IPS-18c (cell line): ENCODE measurements around the gene COL13A1.

Source experiments
- H3K4me3 ChIP-seq: 2 replicates; pipeline ENCODE4 v1.7.0; 2013; ENCODE audit warnings: low read depth, mild to moderate bottlenecking, low read length, moderate library complexity; ENCODE audit not compliant: insufficient read depth
- H3K9me3 ChIP-seq: one replicate; pipeline ENCODE4 v1.6.1; 2013; ENCODE audit warnings: mild to moderate bottlenecking, low read length, moderate library complexity; ENCODE audit not compliant: control insufficient read depth, insufficient read depth

Gene COL13A1

DNA sequence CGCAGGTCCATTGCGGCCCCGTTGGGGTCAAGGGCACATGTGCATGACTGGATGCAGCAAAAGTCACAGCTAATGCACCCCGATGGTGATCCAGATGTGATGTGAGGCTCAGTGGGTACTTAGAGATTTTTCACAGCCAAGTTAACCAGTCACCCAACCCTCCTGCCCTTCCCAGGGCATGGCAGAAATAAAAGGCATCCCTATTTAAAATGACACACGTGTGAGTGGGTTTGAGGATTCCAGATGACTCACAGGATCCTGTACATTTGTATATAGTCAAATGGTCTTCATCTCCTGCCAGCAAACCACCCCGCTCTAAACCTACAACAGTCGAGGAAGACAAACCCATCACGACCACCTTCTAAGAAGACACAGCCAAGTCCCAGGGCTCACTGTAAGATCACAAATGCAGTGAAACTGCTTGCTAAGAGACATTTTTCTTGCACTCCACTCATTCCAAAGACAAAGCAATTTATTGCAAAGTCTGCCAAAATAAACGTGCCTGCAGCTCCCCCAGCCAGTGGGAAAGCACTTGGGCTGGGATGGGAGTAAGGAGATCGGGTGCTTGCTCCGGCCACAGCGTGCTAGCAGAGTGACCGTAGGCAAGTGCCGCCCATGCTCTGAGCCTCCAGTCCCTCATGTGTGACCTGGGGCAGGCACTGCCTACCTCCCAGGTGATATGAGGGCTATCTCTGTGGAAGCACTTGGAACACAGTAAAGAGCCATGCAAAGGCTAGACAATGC, 164.4 kb downstream of the COL13A1 start:
- H3K4me3 ChIP-seq: no peak overlapping the region
- H3K9me3 ChIP-seq: no peaks in the 10 kb centered on the region

GRCh38 chr10:69968830-69969229, 167.1 kb downstream of the COL13A1 start:
- Histone ChIP-seq H3K4me3 (no peak overlapping the region), H3K9me3 (no peaks in the 10 kb centered on the region)

DNA sequence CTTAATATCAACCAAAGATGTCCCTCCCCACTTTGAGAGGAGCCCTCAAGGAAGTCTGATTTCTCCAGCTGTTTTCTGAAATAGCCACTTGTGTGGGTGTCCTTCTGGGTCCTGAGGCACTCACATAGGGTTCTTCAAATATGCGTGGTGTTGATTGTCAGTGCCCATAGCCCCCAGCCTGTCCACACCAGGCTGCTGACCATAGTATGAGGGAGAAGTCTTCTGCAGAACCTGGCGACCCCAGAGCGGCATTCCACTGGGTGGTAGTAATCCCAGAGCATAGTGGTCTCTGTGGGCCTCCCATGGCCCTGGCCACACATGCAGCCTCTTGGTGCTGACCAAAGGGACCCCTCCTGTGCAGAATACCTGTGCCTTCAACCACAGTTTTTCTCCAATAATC, 168.3 kb downstream of the COL13A1 start:
- Histone ChIP-seq H3K4me3 (no peak overlapping the region), H3K9me3 (no peaks in the 10 kb centered on the region)

DNA sequence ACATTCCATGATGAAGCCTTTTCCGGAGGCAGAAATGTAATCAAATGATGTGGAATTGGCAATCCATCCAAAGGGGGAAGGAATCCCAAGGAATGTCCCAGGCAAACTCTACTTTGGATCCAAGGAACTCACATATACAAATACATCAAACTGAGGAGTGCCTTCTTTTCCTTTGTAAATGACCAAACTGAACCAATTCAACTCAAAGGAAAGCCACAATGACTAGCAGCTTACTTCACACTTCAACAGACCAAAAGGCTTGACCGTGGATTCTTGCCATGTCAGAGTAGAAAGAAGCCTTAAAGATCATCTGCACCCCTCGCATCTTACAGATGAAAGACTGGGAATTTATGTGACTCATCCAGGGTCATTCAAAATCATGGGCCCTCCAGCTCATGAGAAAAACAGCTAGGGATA, 171.3 kb downstream of the COL13A1 start:
- no peaks in the 10 kb centered on the region for H3K9me3 ChIP-seq

DNA sequence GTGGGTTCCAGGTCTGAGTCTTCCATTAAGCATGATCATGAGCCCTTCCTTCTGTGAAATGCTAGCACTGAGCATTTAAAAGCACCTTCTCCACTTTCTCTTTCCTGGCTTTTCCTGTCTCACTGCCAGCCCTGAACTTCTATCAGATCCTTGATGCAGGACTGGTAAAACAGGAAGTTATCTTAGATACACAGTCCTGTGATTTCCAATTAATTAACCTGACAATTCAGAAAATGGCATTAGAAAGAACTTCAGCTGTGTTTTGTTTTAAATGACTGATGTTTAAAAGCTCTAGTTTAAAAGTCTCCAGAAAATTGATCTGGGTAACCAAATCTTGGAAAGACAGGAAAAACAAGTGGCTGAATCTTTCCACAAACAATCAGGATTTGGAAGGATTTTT, 172.0 kb downstream of the COL13A1 start:
- H3K4me3 ChIP-seq: no peak overlapping the region
- no peaks in the 10 kb centered on the region for H3K9me3 ChIP-seq

More for the DNA sequence above, 171.3 kb downstream of the COL13A1 start:
- H3K4me3 ChIP-seq: no peak overlapping the region

DNA sequence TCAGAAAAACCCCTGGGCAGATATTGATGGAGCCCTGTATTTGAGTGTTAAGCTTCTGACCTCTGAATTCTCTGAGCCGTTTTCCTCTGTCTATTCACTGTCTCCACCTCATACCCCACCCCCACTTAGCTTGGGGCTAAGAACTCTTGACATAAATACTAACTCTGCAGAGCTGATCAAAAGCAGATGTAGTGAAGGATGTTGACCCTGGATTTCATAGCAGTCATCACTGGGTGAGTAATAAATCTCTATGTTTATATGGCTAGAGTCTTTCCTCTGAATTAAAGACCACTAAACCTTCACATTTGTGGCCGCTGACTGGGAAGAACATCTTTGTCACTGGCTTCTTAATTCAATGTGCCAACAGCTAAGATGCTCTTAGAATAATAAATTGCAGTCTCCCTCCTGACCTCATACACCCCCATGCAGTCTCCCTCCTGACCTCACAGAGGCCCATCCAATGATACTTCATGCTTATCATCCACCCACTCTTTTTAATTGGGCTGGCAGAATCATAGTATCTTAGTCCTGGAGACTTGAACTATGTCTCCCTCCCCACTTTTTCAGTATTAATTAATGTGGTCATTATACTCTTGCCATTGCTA, 172.9 kb downstream of the COL13A1 start:
- Histone ChIP-seq H3K9me3 (no peaks in the 10 kb centered on the region), H3K4me3 (no peak overlapping the region)

GRCh38 chr10:69976795-69977546, 175.3 kb downstream of the COL13A1 start:
- Histone ChIP-seq H3K4me3 (no peak overlapping the region), H3K9me3 (no peaks in the 10 kb centered on the region)

DNA sequence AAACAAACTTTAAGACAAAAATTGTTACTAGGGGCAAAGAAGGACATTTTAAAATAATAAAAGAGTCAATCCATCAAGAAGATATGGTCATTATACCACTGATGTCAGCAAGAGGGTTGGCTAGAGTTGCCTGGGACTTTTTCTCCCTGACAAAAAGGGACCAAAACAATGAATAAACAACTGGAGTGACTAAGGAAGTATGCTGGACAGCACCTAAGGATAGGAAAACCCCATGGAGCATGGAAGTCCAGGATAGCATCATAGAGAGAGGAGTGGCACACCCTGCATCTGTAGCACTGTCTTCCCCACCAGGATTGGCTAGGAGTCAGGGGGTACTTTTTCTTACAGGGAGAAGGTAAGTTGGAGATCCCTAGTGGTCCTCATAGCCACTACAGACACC, 177.5 kb downstream of the COL13A1 start:
- Histone ChIP-seq H3K4me3 (no peak overlapping the region), H3K9me3 (no peaks in the 10 kb centered on the region)

DNA sequence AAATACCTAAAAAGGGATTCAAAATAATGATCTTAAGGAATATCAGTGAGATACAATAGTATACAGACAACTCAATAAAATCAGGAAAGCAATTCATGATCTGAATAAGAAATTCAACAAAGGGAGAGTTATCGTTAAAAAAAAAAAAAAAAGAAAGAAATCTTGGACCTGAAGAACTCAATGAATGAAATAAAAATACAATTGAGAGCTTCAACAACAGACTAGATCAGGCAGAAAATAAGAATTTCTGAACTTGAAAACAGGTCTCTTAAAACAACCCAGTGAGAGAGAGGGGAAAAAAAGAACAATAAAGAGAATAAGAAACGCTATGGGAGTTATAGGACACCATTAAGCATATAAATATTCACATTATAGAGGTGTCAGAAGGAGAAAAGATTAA, 179.0 kb downstream of the COL13A1 start:
- H3K4me3 ChIP-seq: no peak overlapping the region
- H3K9me3 ChIP-seq: no peaks in the 10 kb centered on the region

- H3K4me3 ChIP-seq: no peak overlapping the region
- no peaks in the 10 kb centered on the region for H3K9me3 ChIP-seq
Observed at GRCh38 chr10:69988094-69988493, 186.4 kb downstream of the COL13A1 start.

- no peak overlapping the region for H3K4me3 ChIP-seq
- no peaks in the 10 kb centered on the region for H3K9me3 ChIP-seq
Observed at GRCh38 chr10:69991151-69991550, 189.4 kb downstream of the COL13A1 start.

GRCh38 chr10:69994262-69994661, 192.6 kb downstream of the COL13A1 start:
- Histone ChIP-seq H3K4me3 (no peak overlapping the region), H3K9me3 (no peaks in the 10 kb centered on the region)

- Histone ChIP-seq H3K9me3 (no peaks in the 10 kb centered on the region), H3K4me3 (no peak overlapping the region)
Observed at GRCh38 chr10:69996611-69997010, 194.9 kb downstream of the COL13A1 start.

GRCh38 chr10:70000262-70000661, 198.6 kb downstream of the COL13A1 start:
- H3K9me3 ChIP-seq: no peaks in the 10 kb centered on the region
- H3K4me3 ChIP-seq: no peak overlapping the region

GRCh38 chr10:70007116-70007820, 205.6 kb downstream of the COL13A1 start:
- H3K9me3 ChIP-seq: no peaks in the 10 kb centered on the region
- H3K4me3 ChIP-seq: no peak overlapping the region
